KOPT-K1 (cell line): ENCODE measurements around the gene SMPDL3B.
"Not testable (repeated sequence)": the region's sequence is repeated elsewhere in the genome, so short reads cannot be mapped to it uniquely, and the experiment has no call there.

Experiments
- H3K27ac ChIP-seq: fragments of 200-600 bp; sonication (generic); 2 replicates; pipeline ENCODE4 v1.5.1; 2016; ENCODE audit warnings: antibody characterized with exemption, mild to moderate bottlenecking, low read depth, low read length; ENCODE audit not compliant: poor library complexity, severe bottlenecking
- H3K36me3 ChIP-seq: fragments of 200-600 bp; sonication (generic); 2 replicates; pipeline ENCODE4 v1.5.1; 2017; ENCODE audit warnings: antibody characterized with exemption, mild to moderate bottlenecking, low read length, moderate library complexity; ENCODE audit not compliant: insufficient read depth
- H3K9me3 ChIP-seq: fragments of 200-600 bp; sonication (generic); 2 replicates; pipeline ENCODE4 v1.5.1; 2017; ENCODE audit warnings: antibody characterized with exemption, low read length, mild to moderate bottlenecking; ENCODE audit not compliant: insufficient read depth, poor library complexity, severe bottlenecking

SMPDL3B gene

GRCh38 chr1:27971674-27972073, 36.9 kb downstream of the SMPDL3B start:
- no peak overlapping the region for H3K27ac ChIP-seq
- H3K9me3 ChIP-seq: no peaks in the 10 kb centered on the region
- H3K36me3 ChIP-seq: peaks cover 79% of the 10 kb centered on the region

GRCh38 chr1:27972141-27972540, 37.3 kb downstream of the SMPDL3B start:
- Histone ChIP-seq H3K9me3 (no peaks in the 10 kb centered on the region), H3K27ac (no peak overlapping the region), H3K36me3 (peaks cover 79% of the 10 kb centered on the region)

GRCh38 chr1:27973771-27974416, 39.1 kb downstream of the SMPDL3B start:
- Histone ChIP-seq H3K36me3 (peaks cover 77% of the 10 kb centered on the region), H3K27ac (no peak overlapping the region), H3K9me3 (no peaks in the 10 kb centered on the region)

DNA sequence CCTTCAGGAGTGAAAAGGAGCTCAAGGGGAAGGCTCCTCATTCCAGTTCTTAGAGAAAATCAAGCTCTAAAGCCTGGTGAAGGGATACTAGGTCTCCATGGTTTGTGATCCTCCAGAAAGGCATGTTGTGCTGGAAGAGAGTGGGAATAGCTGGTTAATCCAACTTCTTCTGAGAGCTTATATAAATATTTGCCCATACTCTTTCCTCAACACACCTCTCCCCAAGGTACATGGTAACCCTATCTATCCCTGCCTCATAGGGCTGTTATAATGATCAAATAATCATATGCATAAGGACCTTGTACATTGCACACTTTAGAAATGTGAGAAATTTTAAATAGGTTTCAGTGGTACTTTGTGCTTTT, 39.6 kb downstream of the SMPDL3B start:
- Histone ChIP-seq H3K36me3 (peaks cover 75% of the 10 kb centered on the region), H3K9me3 (no peaks in the 10 kb centered on the region), H3K27ac (no peak overlapping the region)

- H3K9me3 ChIP-seq: no peaks in the 10 kb centered on the region
- no peak overlapping the region for H3K27ac ChIP-seq
- H3K36me3 ChIP-seq: peaks cover 37% of the 10 kb centered on the region
Observed at GRCh38 chr1:27979151-27979858, 44.5 kb downstream of the SMPDL3B start.

GRCh38 chr1:27979859-27980201, 45.0 kb downstream of the SMPDL3B start:
- Histone ChIP-seq H3K9me3 (no peaks in the 10 kb centered on the region), H3K27ac (no peak overlapping the region), H3K36me3 (peaks cover 32% of the 10 kb centered on the region)

- Histone ChIP-seq H3K36me3 (peaks cover 34% of the 10 kb centered on the region), H3K9me3 (no peaks in the 10 kb centered on the region), H3K27ac (no peak overlapping the region)
Observed at GRCh38 chr1:27980216-27980845, 45.5 kb downstream of the SMPDL3B start.

DNA sequence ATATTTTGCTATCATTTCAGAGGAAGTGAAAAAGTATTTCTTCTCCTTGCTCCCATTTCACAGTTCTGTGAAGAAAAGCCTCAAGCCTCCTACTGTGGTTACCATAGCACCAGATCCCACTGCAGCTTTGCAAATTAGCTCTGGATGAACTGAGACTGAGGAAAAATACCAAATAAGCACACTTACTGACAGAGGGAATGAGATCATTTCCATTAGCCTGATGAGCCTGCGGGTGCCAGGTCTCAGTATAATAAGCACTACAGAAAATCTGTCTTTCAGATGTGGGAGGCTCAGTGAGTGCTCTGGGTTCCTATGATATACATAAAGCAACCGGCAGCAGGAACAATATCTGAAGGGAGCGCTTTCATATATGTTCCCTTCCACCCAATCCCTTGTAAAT, 46.3 kb downstream of the SMPDL3B start:
- H3K9me3 ChIP-seq: no peaks in the 10 kb centered on the region
- H3K27ac ChIP-seq: no peak overlapping the region
- peaks cover 34% of the 10 kb centered on the region for H3K36me3 ChIP-seq

DNA sequence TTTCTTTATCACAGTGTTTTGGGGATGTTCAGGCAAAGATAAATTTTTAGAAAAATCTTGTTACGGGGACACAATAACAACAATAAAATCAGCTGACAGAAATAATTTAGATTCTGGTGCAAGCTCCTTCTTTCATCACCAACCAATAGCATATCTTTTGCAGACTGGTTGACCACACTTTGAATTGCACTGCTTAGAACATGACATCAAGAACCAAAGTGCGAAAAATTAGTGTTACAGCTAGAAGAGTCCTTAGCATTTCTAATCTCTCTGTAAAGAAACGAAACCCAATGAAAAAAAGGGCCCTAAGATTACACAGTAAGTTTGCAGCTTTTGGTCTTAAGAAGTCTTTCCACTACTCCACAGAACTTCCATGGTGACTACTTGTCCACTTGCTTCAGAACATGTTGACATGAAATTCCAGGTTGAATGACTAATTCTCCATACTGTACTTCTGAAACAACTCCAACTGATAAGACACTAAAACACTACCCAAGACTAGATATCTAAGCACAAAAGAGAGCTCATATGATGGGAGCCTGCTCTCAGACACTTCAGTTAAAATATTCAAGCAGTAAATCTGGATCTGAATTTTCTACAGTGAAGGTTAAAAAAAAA, 56.2 kb downstream of the SMPDL3B start:
- Histone ChIP-seq H3K27ac (no peak overlapping the region), H3K9me3 (no peaks in the 10 kb centered on the region), H3K36me3 (peaks cover 89% of the 10 kb centered on the region)

- Histone ChIP-seq H3K27ac (peak overlapping the region; percentile 55), H3K9me3 (no peaks in the 10 kb centered on the region), H3K36me3 (peaks cover 95% of the 10 kb centered on the region)
Observed at GRCh38 chr1:27992276-27992675, 57.5 kb downstream of the SMPDL3B start.

DNA sequence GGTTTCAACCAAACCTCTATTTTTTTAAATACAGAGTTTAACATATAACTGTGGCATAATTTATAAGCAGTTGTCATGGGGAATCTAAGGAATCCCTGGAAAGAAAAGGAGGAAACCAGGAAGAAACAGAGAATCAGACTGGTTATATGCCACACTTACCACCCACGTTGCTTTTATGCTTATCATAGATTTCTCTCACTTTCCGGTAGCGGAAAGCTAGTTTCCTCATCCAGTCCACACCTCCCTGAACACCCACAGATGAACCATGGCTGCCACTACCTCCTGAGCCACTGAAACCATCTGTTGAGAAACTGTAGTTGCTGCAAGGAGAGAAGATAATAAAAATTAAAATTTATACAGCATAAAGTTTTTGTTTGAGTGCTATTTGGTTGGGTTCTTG, 58.4 kb downstream of the SMPDL3B start:
- Histone ChIP-seq H3K9me3 (no peaks in the 10 kb centered on the region), H3K36me3 (peaks cover 95% of the 10 kb centered on the region), H3K27ac (no peak overlapping the region)

- Histone ChIP-seq H3K27ac (no peak overlapping the region), H3K36me3 (peaks cover 95% of the 10 kb centered on the region), H3K9me3 (no peaks in the 10 kb centered on the region)
Observed at GRCh38 chr1:27994060-27994459, 59.3 kb downstream of the SMPDL3B start.

- peaks cover 93% of the 10 kb centered on the region for H3K36me3 ChIP-seq
- H3K9me3 ChIP-seq, H3K27ac ChIP-seq: not testable (repeated sequence)
Observed at GRCh38 chr1:27994526-27994925, 59.7 kb downstream of the SMPDL3B start.

DNA sequence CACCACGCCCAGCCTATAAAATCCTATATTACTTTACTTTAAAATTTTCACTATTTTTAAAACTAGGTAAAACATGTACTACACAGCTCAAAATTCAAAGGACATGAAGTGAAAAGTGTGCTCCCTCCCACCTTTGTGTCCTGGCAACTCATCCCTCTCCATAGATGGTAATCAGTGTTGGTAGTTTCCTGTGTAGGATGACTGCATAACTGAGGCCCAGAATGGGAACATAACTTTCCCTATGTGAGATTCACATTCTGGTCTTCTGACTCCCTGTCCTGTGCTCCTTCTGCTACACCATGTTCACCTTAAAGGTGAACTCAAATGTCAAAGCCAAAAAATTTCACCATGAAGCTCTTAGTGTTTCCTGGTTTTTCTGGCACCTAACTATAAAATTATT, 64.3 kb downstream of the SMPDL3B start:
- Histone ChIP-seq H3K9me3 (no peaks in the 10 kb centered on the region), H3K36me3 (peaks cover 81% of the 10 kb centered on the region), H3K27ac (no peak overlapping the region)

GRCh38 chr1:28002600-28002999, 67.8 kb downstream of the SMPDL3B start:
- Histone ChIP-seq H3K36me3 (peaks cover 64% of the 10 kb centered on the region), H3K27ac (no peak overlapping the region), H3K9me3 (no peaks in the 10 kb centered on the region)
